ENCODE measurements around the gene AGAP1. TPM values are rescaled to one million over a fixed set of nuclear protein-coding genes. Genes with fewer than 3 reads are reported as not detected.

AGAP1 gene
- total and polyA plus RNA-seq, 2 donors: 1.7 to 3.0 TPM

DNA sequence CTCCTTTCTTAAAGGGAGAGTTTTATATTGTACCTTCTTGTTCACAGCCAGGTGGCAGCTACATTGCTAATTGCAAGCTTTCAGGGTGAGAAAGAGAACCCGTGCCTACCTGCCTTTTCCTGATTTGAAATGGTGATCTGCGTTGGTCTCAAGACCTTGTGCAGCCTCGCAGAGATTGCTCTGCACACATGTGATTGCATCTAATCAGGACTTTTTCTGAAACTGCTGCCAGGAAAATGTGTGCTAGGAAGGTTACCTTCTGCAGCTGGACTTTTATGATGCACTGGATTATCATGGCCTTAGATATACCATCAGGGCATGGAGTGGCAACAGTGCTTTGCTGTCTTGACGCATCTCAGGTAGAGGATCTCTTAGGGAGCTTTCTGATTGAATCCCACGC lies 45.1 kb downstream of the AGAP1 start:
- WGBS: 86% methylated on average over 5 of the region's 5 CpGs
- Histone ChIP-seq H3K27me3 (ENCODE audit: control insufficient read depth in 2 of 2, insufficient read depth in 1 of 2, low read length in 1 of 2) (no peaks in the 10 kb centered on the region), H3K36me3 (ENCODE audit: control insufficient read depth in 2 of 2, insufficient read depth in 2 of 2, low read length in 1 of 2) (no peaks in the 10 kb centered on the region), H3K27ac (ENCODE audit: low read depth in 1 of 2, low read length in 1 of 2) (no peak overlapping the region), H3K4me3 (ENCODE audit: low read length in 2 of 2) (no peak overlapping the region), H3K9me3 (ENCODE audit: control insufficient read depth in 2 of 2, insufficient read depth in 1 of 2, low read length in 1 of 2) (no peaks in the 10 kb centered on the region), H3K4me1 (ENCODE audit: control insufficient read depth in 2 of 2, insufficient read depth in 2 of 2, low read length in 2 of 2) (no peaks in the 10 kb centered on the region)
- DNase-seq (ENCODE audit: low read depth in 6 of 9, low spot score in 9 of 9): no peak

DNA sequence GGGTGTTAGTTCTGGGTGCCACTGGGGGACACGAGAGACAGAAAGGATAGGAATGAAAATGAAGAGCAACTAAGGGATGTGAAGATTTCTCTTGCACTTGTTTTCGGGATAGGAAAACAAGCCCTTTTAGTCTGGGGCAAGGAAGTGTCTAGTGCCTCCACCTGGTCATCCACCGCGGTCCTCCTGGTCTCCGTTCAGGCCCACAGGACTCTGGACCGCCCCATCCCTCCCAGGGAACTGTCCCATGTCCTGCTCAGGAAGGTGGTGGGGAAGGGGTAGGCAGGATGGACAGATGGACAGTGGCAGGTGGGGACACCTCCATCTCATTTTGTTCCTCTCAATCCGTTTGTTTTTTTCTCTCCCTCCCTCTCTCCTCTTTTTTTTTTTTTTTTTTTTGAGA lies 45.9 kb downstream of the AGAP1 start:
- no peaks in the 10 kb centered on the region for H3K36me3 ChIP-seq (ENCODE audit: control insufficient read depth in 2 of 2, insufficient read depth in 2 of 2, low read length in 1 of 2)
- no peaks in the 10 kb centered on the region for H3K4me1 ChIP-seq (ENCODE audit: control insufficient read depth in 2 of 2, insufficient read depth in 2 of 2, low read length in 2 of 2)
- H3K27ac ChIP-seq (ENCODE audit: low read depth in 1 of 2, low read length in 1 of 2): no peak overlapping the region
- DNase-seq (ENCODE audit: low read depth in 6 of 9, low spot score in 9 of 9): no peak
- H3K4me3 ChIP-seq (ENCODE audit: low read length in 2 of 2): no peak overlapping the region
- no peaks in the 10 kb centered on the region for H3K27me3 ChIP-seq (ENCODE audit: control insufficient read depth in 2 of 2, insufficient read depth in 1 of 2, low read length in 1 of 2)
- 92% methylated on average over 7 of the region's 7 CpGs for WGBS
- H3K9me3 ChIP-seq (ENCODE audit: control insufficient read depth in 2 of 2, insufficient read depth in 1 of 2, low read length in 1 of 2): no peaks in the 10 kb centered on the region

DNA sequence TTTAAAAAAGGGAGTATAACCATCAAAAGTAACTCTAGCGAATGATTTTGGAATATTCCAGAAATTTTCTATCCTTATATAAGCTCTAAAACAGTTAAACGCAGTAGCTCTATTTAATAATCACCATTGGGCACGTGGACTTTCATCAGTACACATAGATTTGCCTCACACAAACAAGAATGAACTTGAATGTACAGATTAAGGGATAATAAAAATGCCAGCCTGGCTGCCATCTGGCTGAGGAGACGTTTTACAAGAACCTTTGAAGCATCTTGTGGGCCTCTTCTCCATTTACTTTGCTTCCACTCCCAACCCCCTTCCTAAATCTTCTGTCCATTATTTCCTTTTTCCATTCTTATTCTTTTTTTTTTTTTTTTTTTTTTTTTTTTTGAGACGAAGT lies 47.2 kb downstream of the AGAP1 start:
- H3K27me3 ChIP-seq (ENCODE audit: control insufficient read depth in 2 of 2, insufficient read depth in 1 of 2, low read length in 1 of 2): no peaks in the 10 kb centered on the region
- no peaks in the 10 kb centered on the region for H3K9me3 ChIP-seq (ENCODE audit: control insufficient read depth in 2 of 2, insufficient read depth in 1 of 2, low read length in 1 of 2)
- no peaks in the 10 kb centered on the region for H3K36me3 ChIP-seq (ENCODE audit: control insufficient read depth in 2 of 2, insufficient read depth in 2 of 2, low read length in 1 of 2)
- DNase-seq (ENCODE audit: low read depth in 6 of 9, low spot score in 9 of 9): no peak
- H3K4me1 ChIP-seq (ENCODE audit: control insufficient read depth in 2 of 2, insufficient read depth in 2 of 2, low read length in 2 of 2): no peaks in the 10 kb centered on the region
- H3K4me3 ChIP-seq (ENCODE audit: low read length in 2 of 2): no peak overlapping the region
- 84% methylated on average over 5 of the region's 5 CpGs for WGBS
- no peak overlapping the region for H3K27ac ChIP-seq (ENCODE audit: low read depth in 1 of 2, low read length in 1 of 2)

DNA sequence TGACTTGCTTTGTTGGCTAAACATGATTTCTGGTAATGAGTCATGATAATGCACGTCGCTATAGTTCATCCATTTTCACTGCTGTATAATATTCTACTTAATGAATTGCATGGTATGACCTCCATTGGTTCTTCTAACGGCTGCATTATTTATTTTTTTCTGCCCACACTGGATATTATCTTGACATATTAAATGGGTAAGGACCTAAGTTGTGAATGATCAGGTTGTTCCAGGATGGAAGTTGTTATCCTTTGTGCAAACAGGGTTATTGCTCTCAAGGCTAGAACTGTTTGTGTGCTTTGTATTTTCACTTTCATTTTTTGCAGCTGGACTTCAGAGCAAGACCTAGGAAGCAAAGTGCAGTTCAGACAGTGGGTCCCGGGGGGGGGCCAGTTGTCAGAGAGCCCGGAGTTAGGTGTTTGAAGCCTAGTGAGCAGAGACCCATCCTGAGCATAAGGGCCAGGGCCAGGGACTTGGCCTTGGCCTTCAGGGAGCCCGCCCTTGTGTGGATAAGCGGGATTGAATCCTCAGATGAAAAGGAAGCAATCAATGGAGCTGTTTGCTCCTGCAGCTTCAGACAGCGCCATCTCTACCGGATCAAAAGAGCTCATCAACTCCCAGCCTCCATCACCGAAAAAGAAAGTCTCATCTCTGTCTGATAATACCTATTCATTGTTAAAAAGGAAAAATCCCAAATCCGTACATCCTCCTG lies 48.2 kb downstream of the AGAP1 start:
- no peaks in the 10 kb centered on the region for H3K27me3 ChIP-seq (ENCODE audit: control insufficient read depth in 2 of 2, insufficient read depth in 1 of 2, low read length in 1 of 2)
- no peak overlapping the region for H3K4me3 ChIP-seq (ENCODE audit: low read length in 2 of 2)
- H3K27ac ChIP-seq (ENCODE audit: low read depth in 1 of 2, low read length in 1 of 2): no peak overlapping the region
- 95% methylated on average over 11 of the region's 11 CpGs for WGBS
- no peaks in the 10 kb centered on the region for H3K36me3 ChIP-seq (ENCODE audit: control insufficient read depth in 2 of 2, insufficient read depth in 2 of 2, low read length in 1 of 2)
- no peaks in the 10 kb centered on the region for H3K9me3 ChIP-seq (ENCODE audit: control insufficient read depth in 2 of 2, insufficient read depth in 1 of 2, low read length in 1 of 2)
- H3K4me1 ChIP-seq (ENCODE audit: control insufficient read depth in 2 of 2, insufficient read depth in 2 of 2, low read length in 2 of 2): no peaks in the 10 kb centered on the region
- no peak for DNase-seq (ENCODE audit: low read depth in 6 of 9, low spot score in 9 of 9)

DNA sequence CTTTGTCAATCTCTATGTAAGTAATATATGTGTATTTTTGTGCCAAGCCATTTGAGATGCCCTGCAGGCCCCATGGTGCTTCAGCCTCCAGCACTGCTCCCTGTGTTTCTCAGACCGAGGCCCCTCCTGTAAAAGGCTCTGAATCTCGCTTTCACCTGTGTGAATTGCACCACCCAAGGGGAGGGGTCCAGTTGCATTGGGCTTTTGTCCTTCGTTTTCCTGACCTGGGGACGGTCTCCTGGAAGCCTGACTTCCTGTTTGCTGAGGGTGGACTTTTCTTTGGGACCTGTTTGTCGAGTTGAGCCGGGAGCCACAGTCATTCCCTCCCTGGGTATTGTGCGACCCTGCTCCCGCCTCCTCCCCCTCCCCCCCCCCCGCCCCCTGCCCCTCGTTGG lies 48.9 kb downstream of the AGAP1 start:
- Histone ChIP-seq H3K4me1 (ENCODE audit: control insufficient read depth in 2 of 2, insufficient read depth in 2 of 2, low read length in 2 of 2) (no peaks in the 10 kb centered on the region), H3K9me3 (ENCODE audit: control insufficient read depth in 2 of 2, insufficient read depth in 1 of 2, low read length in 1 of 2) (no peaks in the 10 kb centered on the region), H3K27ac (ENCODE audit: low read depth in 1 of 2, low read length in 1 of 2) (no peak overlapping the region), H3K36me3 (ENCODE audit: control insufficient read depth in 2 of 2, insufficient read depth in 2 of 2, low read length in 1 of 2) (no peaks in the 10 kb centered on the region), H3K27me3 (ENCODE audit: control insufficient read depth in 2 of 2, insufficient read depth in 1 of 2, low read length in 1 of 2) (no peaks in the 10 kb centered on the region), H3K4me3 (ENCODE audit: low read length in 2 of 2) (no peak overlapping the region)
- DNase-seq (ENCODE audit: low read depth in 6 of 9, low spot score in 9 of 9): no peak
- WGBS: 52% methylated on average over 10 of the region's 10 CpGs

DNA sequence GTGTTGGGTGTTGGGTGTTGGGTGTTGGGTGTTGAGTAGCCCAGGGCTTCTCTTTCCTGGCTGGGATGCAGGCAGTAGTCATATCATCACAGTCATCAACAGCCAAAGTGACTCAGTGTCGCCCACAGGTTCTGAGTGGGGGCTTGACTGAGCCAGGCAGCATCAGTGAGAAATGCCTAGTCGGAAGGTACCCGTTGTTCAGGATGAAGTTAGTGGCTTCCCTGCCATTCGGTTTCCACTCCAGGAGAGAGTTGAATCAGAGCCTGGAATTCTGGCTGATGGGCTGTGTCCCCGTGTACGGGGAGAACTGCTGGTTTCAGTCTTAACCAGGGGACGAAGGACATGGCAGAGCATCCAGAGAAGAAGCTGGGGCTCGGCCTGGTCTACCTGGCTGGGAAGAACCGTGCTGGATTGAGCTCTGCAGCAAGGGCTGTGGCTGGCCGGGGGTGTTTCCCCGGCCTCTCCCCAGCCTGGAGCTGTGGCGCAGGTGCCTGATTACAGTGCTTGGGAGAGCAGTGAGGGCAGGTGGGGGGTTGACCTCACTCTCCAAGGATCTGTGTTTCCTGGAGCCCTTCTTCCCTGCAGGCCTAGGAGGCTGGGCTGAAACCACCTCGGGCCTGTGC lies 49.4 kb downstream of the AGAP1 start:
- WGBS: 86% methylated on average over 13 of the region's 13 CpGs
- H3K4me3 ChIP-seq (ENCODE audit: low read length in 2 of 2): no peak overlapping the region
- no peaks in the 10 kb centered on the region for H3K9me3 ChIP-seq (ENCODE audit: control insufficient read depth in 2 of 2, insufficient read depth in 1 of 2, low read length in 1 of 2)
- no peak for DNase-seq (ENCODE audit: low read depth in 6 of 9, low spot score in 9 of 9)
- no peaks in the 10 kb centered on the region for H3K4me1 ChIP-seq (ENCODE audit: control insufficient read depth in 2 of 2, insufficient read depth in 2 of 2, low read length in 2 of 2)
- no peak overlapping the region for H3K27ac ChIP-seq (ENCODE audit: low read depth in 1 of 2, low read length in 1 of 2)
- no peaks in the 10 kb centered on the region for H3K27me3 ChIP-seq (ENCODE audit: control insufficient read depth in 2 of 2, insufficient read depth in 1 of 2, low read length in 1 of 2)
- H3K36me3 ChIP-seq (ENCODE audit: control insufficient read depth in 2 of 2, insufficient read depth in 2 of 2, low read length in 1 of 2): no peaks in the 10 kb centered on the region

DNA sequence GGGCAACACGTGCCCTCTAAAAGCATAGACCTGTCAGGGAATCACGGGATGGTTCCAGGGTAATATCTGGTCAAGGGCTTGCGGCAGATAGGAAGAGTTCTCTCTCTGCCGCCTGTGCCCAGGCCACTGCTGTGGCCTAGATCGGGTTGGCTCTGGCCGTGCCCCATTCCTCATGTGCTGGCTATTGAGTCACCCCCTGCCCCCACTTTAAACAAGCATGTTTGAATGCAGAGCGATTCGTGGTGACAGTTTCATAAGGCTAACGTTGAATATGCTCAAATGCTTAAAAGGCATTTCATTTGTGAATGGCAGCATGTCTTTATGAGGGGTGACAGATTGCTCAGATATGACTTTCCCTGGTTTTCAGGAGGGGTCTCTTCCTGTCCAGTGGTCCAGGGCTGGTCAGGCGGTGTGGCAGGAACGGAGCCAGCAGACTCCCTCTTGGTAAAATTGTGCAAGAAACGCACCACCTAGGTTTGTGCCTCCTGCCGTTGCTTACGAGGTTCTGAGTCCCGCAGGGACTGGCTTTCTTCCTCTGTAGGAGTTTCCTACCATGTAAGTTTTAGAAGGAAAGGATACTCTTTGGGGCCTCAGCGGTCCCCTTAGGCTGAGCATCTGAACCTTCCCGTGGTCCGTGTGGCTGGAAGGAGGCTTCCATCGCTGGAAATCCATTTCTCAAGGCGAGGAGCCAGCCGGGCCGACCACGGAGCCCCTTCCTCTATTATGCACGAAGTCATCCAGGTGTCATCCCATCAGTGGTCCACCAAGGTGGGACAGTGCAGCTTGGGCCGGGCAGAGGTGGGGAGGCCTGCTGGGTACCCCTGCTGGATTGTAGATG lies 50.2 kb downstream of the AGAP1 start:
- no peaks in the 10 kb centered on the region for H3K4me1 ChIP-seq (ENCODE audit: control insufficient read depth in 2 of 2, insufficient read depth in 2 of 2, low read length in 2 of 2)
- DNase-seq (ENCODE audit: low read depth in 6 of 9, low spot score in 9 of 9): no peak
- WGBS: 94% methylated on average over 25 of the region's 25 CpGs

DNA sequence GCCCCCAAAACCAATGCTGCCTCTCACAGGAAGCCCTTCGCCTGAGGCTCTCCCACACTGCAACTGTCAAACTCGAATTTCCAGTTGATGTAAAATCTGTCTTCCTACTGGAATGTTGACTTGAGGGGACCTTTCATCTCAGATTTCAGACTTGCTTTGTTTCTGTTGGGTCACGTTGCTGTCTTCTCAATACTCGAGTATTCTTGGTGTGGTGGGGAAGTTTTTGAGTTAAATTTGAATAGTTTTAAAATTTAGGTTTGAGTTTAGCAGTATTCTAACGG lies 50.8 kb downstream of the AGAP1 start:
- no peak overlapping the region for H3K27ac ChIP-seq (ENCODE audit: low read depth in 1 of 2, low read length in 1 of 2)
- no peaks in the 10 kb centered on the region for H3K27me3 ChIP-seq (ENCODE audit: control insufficient read depth in 2 of 2, insufficient read depth in 1 of 2, low read length in 1 of 2)
- no peak for DNase-seq (ENCODE audit: low read depth in 6 of 9, low spot score in 9 of 9)
- no peaks in the 10 kb centered on the region for H3K36me3 ChIP-seq (ENCODE audit: control insufficient read depth in 2 of 2, insufficient read depth in 2 of 2, low read length in 1 of 2)
- no peak overlapping the region for H3K4me3 ChIP-seq (ENCODE audit: low read length in 2 of 2)
- no peaks in the 10 kb centered on the region for H3K9me3 ChIP-seq (ENCODE audit: control insufficient read depth in 2 of 2, insufficient read depth in 1 of 2, low read length in 1 of 2)
- 85% methylated on average over 5 of the region's 5 CpGs for WGBS
- H3K4me1 ChIP-seq (ENCODE audit: control insufficient read depth in 2 of 2, insufficient read depth in 2 of 2, low read length in 2 of 2): no peaks in the 10 kb centered on the region

More for the DNA sequence above, 50.2 kb downstream of the AGAP1 start:
- Histone ChIP-seq H3K4me3 (ENCODE audit: low read length in 2 of 2) (no peak overlapping the region), H3K9me3 (ENCODE audit: control insufficient read depth in 2 of 2, insufficient read depth in 1 of 2, low read length in 1 of 2) (no peaks in the 10 kb centered on the region), H3K27ac (ENCODE audit: low read depth in 1 of 2, low read length in 1 of 2) (no peak overlapping the region), H3K27me3 (ENCODE audit: control insufficient read depth in 2 of 2, insufficient read depth in 1 of 2, low read length in 1 of 2) (no peaks in the 10 kb centered on the region), H3K36me3 (ENCODE audit: control insufficient read depth in 2 of 2, insufficient read depth in 2 of 2, low read length in 1 of 2) (no peaks in the 10 kb centered on the region)

DNA sequence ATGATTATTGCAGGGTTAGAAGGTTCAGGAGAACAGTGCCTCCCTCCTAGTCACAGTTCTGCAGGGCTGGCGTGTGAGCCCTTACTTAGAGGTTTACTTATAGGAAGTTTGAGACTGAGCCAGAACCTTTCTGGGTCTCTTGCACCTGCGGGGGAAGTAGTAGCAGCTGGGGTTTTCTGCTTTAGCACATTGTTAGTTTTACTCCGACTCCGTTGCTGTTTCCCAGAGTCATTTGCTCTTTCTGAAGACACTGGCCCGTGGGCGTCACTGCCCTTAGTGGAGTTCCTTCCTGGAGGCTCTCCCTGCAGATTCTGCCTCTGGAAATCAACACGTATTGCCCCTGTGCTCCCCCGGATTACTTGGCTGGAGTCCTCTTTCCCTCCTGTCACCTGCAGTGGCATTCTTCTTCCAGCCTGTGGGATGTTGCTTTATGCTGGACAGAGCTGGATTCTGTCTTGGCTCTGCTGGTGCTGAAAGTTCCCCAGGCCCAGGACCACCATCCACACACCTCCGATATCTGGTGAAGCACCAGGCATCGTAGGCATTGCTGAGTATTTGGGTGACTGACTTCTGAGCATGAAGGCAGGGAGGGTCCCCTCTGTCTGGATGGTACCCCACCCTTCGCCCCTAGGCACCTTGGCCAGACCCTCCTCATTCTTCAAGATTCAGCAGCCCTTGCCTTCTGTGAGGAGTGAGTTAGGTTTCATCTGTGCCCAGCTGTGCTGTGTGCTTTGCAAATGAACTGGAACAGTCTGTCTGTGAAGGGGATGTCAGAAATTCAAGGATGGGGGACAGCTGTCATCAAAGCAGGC lies 51.7 kb downstream of the AGAP1 start:
- DNase-seq (ENCODE audit: low read depth in 6 of 9, low spot score in 9 of 9): no peak
- no peaks in the 10 kb centered on the region for H3K36me3 ChIP-seq (ENCODE audit: control insufficient read depth in 2 of 2, insufficient read depth in 2 of 2, low read length in 1 of 2)
- no peak overlapping the region for H3K27ac ChIP-seq (ENCODE audit: low read depth in 1 of 2, low read length in 1 of 2)
- no peaks in the 10 kb centered on the region for H3K9me3 ChIP-seq (ENCODE audit: control insufficient read depth in 2 of 2, insufficient read depth in 1 of 2, low read length in 1 of 2)
- no peaks in the 10 kb centered on the region for H3K27me3 ChIP-seq (ENCODE audit: control insufficient read depth in 2 of 2, insufficient read depth in 1 of 2, low read length in 1 of 2)
- H3K4me1 ChIP-seq (ENCODE audit: control insufficient read depth in 2 of 2, insufficient read depth in 2 of 2, low read length in 2 of 2): no peaks in the 10 kb centered on the region
- WGBS: 74% methylated on average over 11 of the region's 11 CpGs
- no peak overlapping the region for H3K4me3 ChIP-seq (ENCODE audit: low read length in 2 of 2)
